ENCODE measurements around the gene CTSS. TPM values are rescaled to one million over a fixed set of nuclear protein-coding genes. Genes with fewer than 3 reads are reported as not detected.

The CTSS gene
- total RNA-seq, 1 experiment from 2014 or later, result not detected

DNA sequence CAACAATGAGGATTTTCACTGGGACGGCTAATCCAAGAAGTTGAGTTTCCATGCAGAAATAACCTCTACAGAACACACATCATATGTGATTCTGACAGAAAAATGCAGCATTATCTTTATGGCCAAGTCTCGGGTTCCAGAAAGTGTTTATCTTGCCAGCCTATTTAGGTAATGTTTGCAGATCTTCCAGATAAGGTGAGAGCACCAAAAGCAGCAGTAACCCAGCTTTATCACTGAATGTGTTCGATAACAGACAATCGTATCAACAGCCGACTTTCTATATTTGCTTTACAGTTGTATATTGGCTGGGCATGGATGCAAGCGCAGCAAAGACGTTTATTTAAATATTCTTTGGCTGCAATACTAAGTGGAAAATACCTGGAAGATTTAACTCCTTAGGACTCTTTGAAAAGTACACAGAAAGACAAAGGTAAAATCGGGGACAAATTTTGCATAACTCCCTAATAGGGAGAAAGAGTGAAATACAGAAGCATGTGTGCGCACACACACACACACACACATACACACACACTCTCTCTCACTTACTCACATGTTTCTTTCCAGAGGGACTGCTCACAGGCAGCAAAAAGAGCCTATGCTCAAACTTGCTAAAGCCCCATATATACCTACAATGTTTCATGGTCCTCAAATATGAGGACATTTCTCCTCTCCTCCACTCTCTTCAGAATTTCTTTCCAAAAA lies 45.5 kb upstream of the CTSS start:
- CTCF ChIA-PET, result no interaction called here
- peaks cover 24% of the 10 kb centered on the region; the same call in 1 of the 2 replicates for H3K36me3 ChIP-seq (ENCODE audit: low read depth, low read length)
- ATAC-seq, result no peak

GRCh38 chr1:150809651-150810050 lies 44.1 kb upstream of the CTSS start:
- BruUV-seq (replicated peaks), result no TSS peak
- Histone ChIP-seq H3K36me3 (ENCODE audit: low read depth, low read length) (peaks cover 24% of the 10 kb centered on the region; the same call in 1 of the 2 replicates), H3K9ac (ENCODE audit: low read length) (no peak overlapping the region), H3K27me3 (ENCODE audit: low read length) (no peaks in the 10 kb centered on the region), H3K79me2 (ENCODE audit: low read length) (no peaks in the 10 kb centered on the region), H4K20me1 (ENCODE audit: low read length) (no peaks in the 10 kb centered on the region), H3K4me1 (ENCODE audit: insufficient read depth, low read length) (no peaks in the 10 kb centered on the region), H3F3A (ENCODE audit: low read length, unreplicated experiment) (no peaks in the 10 kb centered on the region), H3K9me2 (replicated peaks; ENCODE audit: low read length) (no peaks in the 10 kb centered on the region), H3K4me3 (ENCODE audit: low read length) (no peak overlapping the region), H2AFZ (ENCODE audit: low read length) (no peak overlapping the region), H3K4me2 (ENCODE audit: low read length) (no peak overlapping the region), H3K27ac (ENCODE audit: low read length) (no peak overlapping the region), H3K9me3 (ENCODE audit: low read length) (no peaks in the 10 kb centered on the region)
- POLR2A ChIA-PET (ENCODE audit: unreplicated experiment), result no interaction called here
- TF ChIP-seq EZH2 (IDR thresholded peaks at IDR 0.05; ENCODE audit: low read length, unreplicated experiment) (no peak), EZH2phosphoT487 (IDR thresholded peaks at IDR 0.05; ENCODE audit: borderline replicate concordance, low read length) (no peak), CTCF (conservative IDR thresholded peaks at IDR 0.05; ENCODE audit: low read depth, low read length) (no peak)
- CTCF ChIA-PET, result interaction anchor here (0.6 kb wide), 1 partner anchor 187 kb away, joined by 3 read pairs; no protein-coding TSS in a partner anchor
- DNase-seq (peak; percentile 22), ATAC-seq (no peak)
- intact Hi-C loops (cut with micrococcal nuclease), result loop anchor here (5.0 kb wide), 1 partner anchor 232 kb away; the partner anchor contains the start of gene MCL1

More for the DNA sequence above, 45.5 kb upstream of the CTSS start:
- no peaks in the 10 kb centered on the region for H3K27me3 ChIP-seq (ENCODE audit: low read length)
- H3K4me1 ChIP-seq (ENCODE audit: insufficient read depth, low read length), result no peaks in the 10 kb centered on the region
- H3K4me3 ChIP-seq (ENCODE audit: low read length), result no peak overlapping the region
- H4K20me1 ChIP-seq (ENCODE audit: low read length), result no peaks in the 10 kb centered on the region
- H3F3A ChIP-seq (ENCODE audit: low read length, unreplicated experiment), result no peaks in the 10 kb centered on the region
- no peak overlapping the region for H3K27ac ChIP-seq (ENCODE audit: low read length)
- POLR2A ChIA-PET (ENCODE audit: unreplicated experiment), result interaction anchor here (0.6 kb wide), 1 partner anchor 191 kb away, joined by 3 read pairs; no protein-coding TSS in a partner anchor
- no peak for DNase-seq
- no peak overlapping the region for H3K4me2 ChIP-seq (ENCODE audit: low read length)
- no peak for TF ChIP-seq CTCF (conservative IDR thresholded peaks at IDR 0.05; ENCODE audit: low read depth, low read length)
- no peak for TF ChIP-seq EZH2 (IDR thresholded peaks at IDR 0.05; ENCODE audit: low read length, unreplicated experiment)
- no peak for TF ChIP-seq EZH2phosphoT487 (IDR thresholded peaks at IDR 0.05; ENCODE audit: borderline replicate concordance, low read length)
- H2AFZ ChIP-seq (ENCODE audit: low read length), result no peak overlapping the region
- BruUV-seq (replicated peaks), result TSS peak; percentile 22
- H3K9me3 ChIP-seq (ENCODE audit: low read length), result no peaks in the 10 kb centered on the region
- H3K79me2 ChIP-seq (ENCODE audit: low read length), result no peaks in the 10 kb centered on the region
- no peaks in the 10 kb centered on the region for H3K9me2 ChIP-seq (replicated peaks; ENCODE audit: low read length)
- intact Hi-C loops (cut with micrococcal nuclease), result loop anchor here (5.0 kb wide), 1 partner anchor 234 kb away; the partner anchor contains the start of gene MCL1
- no peak overlapping the region for H3K9ac ChIP-seq (ENCODE audit: low read length)

DNA sequence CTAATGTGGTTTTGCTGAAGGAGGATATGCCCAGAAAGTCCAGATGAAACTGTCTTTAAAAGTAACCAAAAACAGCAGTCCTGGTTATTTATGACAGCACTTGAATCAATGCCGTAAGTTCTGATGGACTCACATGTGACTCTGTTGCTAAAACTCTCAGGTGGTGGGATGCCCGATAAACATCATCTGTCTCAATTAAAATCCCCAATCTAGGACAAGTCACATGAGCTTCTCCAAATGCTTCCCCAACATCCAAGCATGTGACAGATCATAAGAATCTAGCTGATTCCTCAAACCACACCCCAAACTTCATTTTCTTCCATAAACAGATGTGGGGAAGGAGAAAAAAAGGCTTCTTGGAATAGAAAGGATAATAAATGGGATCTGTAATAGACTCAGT lies 43.3 kb upstream of the CTSS start:
- DNase-seq, result no peak
- H3K9me2 ChIP-seq (replicated peaks; ENCODE audit: low read length), result no peaks in the 10 kb centered on the region
- no peak overlapping the region for H3K4me2 ChIP-seq (ENCODE audit: low read length)
- TF ChIP-seq EZH2phosphoT487 (IDR thresholded peaks at IDR 0.05; ENCODE audit: borderline replicate concordance, low read length) (no peak), CTCF (conservative IDR thresholded peaks at IDR 0.05; ENCODE audit: low read depth, low read length) (no peak), EZH2 (IDR thresholded peaks at IDR 0.05; ENCODE audit: low read length, unreplicated experiment) (no peak)
- no peaks in the 10 kb centered on the region for H4K20me1 ChIP-seq (ENCODE audit: low read length)
- H2AFZ ChIP-seq (ENCODE audit: low read length), result no peak overlapping the region
- no peaks in the 10 kb centered on the region for H3F3A ChIP-seq (ENCODE audit: low read length, unreplicated experiment)
- no peaks in the 10 kb centered on the region for H3K9me3 ChIP-seq (ENCODE audit: low read length)
- ChIA-PET CTCF (no interaction called here), POLR2A (ENCODE audit: unreplicated experiment) (no interaction called here)
- no peaks in the 10 kb centered on the region for H3K79me2 ChIP-seq (ENCODE audit: low read length)
- ATAC-seq, result no peak
- H3K27ac ChIP-seq (ENCODE audit: low read length), result no peak overlapping the region
- intact Hi-C loops (cut with micrococcal nuclease), result no loop called here
- H3K36me3 ChIP-seq (ENCODE audit: low read depth, low read length), result peaks cover 21% of the 10 kb centered on the region; the same call in 1 of the 2 replicates
- no peaks in the 10 kb centered on the region for H3K4me1 ChIP-seq (ENCODE audit: insufficient read depth, low read length)
- BruUV-seq (replicated peaks), result no TSS peak
- H3K27me3 ChIP-seq (ENCODE audit: low read length), result no peaks in the 10 kb centered on the region
- H3K4me3 ChIP-seq (ENCODE audit: low read length), result no peak overlapping the region
- no peak overlapping the region for H3K9ac ChIP-seq (ENCODE audit: low read length)

Measured in PC-3 (cell line).